GM23338 (cell line): ENCODE measurements around the gene SPATA9. TPM values are rescaled to one million over a fixed set of nuclear protein-coding genes. Genes with fewer than 3 reads are reported as not detected.

Experiments used
- ATAC-seq: fragments of 200-7000 bp; cut with Tn5 transposase; 3 replicates; pipeline ENCODE4 v1.9.1; 2020
- DNase-seq: peaks from one replicate; pipeline ENCODE4 v3.0.0-alpha.2; 2015; ENCODE audit warnings: low spot score
- H2AFZ ChIP-seq: fragments of 200-600 bp; sonication (generic); 2 replicates; pipeline ENCODE4 v1.8.0; 2016; ENCODE audit warnings: antibody characterized with exemption, mild to moderate bottlenecking, moderate library complexity
- H3F3A ChIP-seq: fragments of 200-600 bp; sonication (generic); replicated peaks from 2 replicates; pipeline ENCODE4 v1.8.0; 2017; ENCODE audit warnings: antibody characterized with exemption, mixed run types, low read depth
- H3K27ac ChIP-seq: fragments of 200-600 bp; sonication (generic); 2 replicates; pipeline ENCODE4 v1.6.1; 2016; ENCODE audit warnings: low read depth
- H3K27me3 ChIP-seq: fragments of 200-600 bp; sonication (generic); 2 replicates; pipeline ENCODE4 v1.8.0; 2016; ENCODE audit warnings: mild to moderate bottlenecking, mixed run types, moderate library complexity; ENCODE audit not compliant: insufficient read depth
- H3K36me3 ChIP-seq: fragments of 200-600 bp; sonication (generic); 2 replicates; pipeline ENCODE4 v1.8.0; 2016; ENCODE audit warnings: mild to moderate bottlenecking; ENCODE audit not compliant: insufficient read depth
- H3K4me1 ChIP-seq: fragments of 200-600 bp; sonication (generic); 2 replicates; pipeline ENCODE4 v1.8.0; 2016; ENCODE audit warnings: mild to moderate bottlenecking, moderate library complexity; ENCODE audit not compliant: insufficient read depth
- H3K4me2 ChIP-seq: fragments of 200-600 bp; sonication (generic); 2 replicates; pipeline ENCODE4 v1.7.1; 2017; ENCODE audit warnings: mixed run types
- H3K4me3 ChIP-seq: fragments of 200-600 bp; sonication (generic); 2 replicates; pipeline ENCODE4 v1.6.1; 2016; ENCODE audit warnings: mixed run types
- H3K79me2 ChIP-seq: fragments of 200-600 bp; sonication (generic); replicated peaks from 2 replicates; pipeline ENCODE4 v1.8.0; 2017; ENCODE audit warnings: mild to moderate bottlenecking; ENCODE audit not compliant: insufficient read depth
- H3K9me2 ChIP-seq: fragments of 200-600 bp; sonication (generic); 2 replicates; pipeline ENCODE4 v1.8.0; 2017; ENCODE audit not compliant: insufficient read depth
- H4K20me1 ChIP-seq: fragments of 200-600 bp; sonication (generic); replicated peaks from 2 replicates; pipeline ENCODE4 v1.8.0; 2017; ENCODE audit warnings: mild to moderate bottlenecking; ENCODE audit not compliant: insufficient read depth
- H3K27ac Mint-ChIP-seq: 2 replicates; pipeline ENCODE4 v1.8.0; 2020; ENCODE audit warnings: inconsistent platforms, mild to moderate bottlenecking, moderate library complexity, mixed read lengths
- H3K27me3 Mint-ChIP-seq: 3 replicates; pipeline ENCODE4 v1.8.0; 2022; ENCODE audit warnings: low read depth, mild to moderate bottlenecking, moderate library complexity, mixed read lengths, inconsistent platforms; ENCODE audit not compliant: insufficient read depth, poor library complexity
- H3K36me3 Mint-ChIP-seq: 3 replicates; pipeline ENCODE4 v1.8.0; 2021; ENCODE audit warnings: low read depth, mild to moderate bottlenecking, inconsistent platforms, moderate library complexity, mixed read lengths
- H3K4me1 Mint-ChIP-seq: 3 replicates; pipeline ENCODE4 v1.8.0; 2020; ENCODE audit warnings: mild to moderate bottlenecking, inconsistent platforms, mixed read lengths
- H3K4me3 Mint-ChIP-seq: 3 replicates; pipeline ENCODE4 v1.8.0; 2021; ENCODE audit warnings: moderate library complexity, mild to moderate bottlenecking, inconsistent platforms, mixed read lengths
- H3K9me3 Mint-ChIP-seq: 3 replicates; pipeline ENCODE4 v1.8.0; 2020; ENCODE audit warnings: moderate library complexity, mild to moderate bottlenecking, inconsistent platforms, mixed read lengths
- CREB1 ChIP-seq: fragments of 250-450 bp; sonication (Bioruptor Pico); IDR thresholded peaks from 2 replicates; pipeline ENCODE4 v1.5.0; 2020; ENCODE audit warnings: low read depth, mild to moderate bottlenecking, moderate library complexity
- EZH2 ChIP-seq: fragments of 200-600 bp; sonication (generic); IDR thresholded peaks from one replicate; pipeline ENCODE4 v1.8.0; 2017; ENCODE audit warnings: antibody characterized with exemption, mild to moderate bottlenecking, low read depth; ENCODE audit not compliant: unreplicated experiment
- EZH2phosphoT487 ChIP-seq: fragments of 200-600 bp; sonication (generic); IDR thresholded peaks from one replicate; pipeline ENCODE4 v1.8.1; 2018; ENCODE audit warnings: antibody characterized with exemption; ENCODE audit not compliant: unreplicated experiment
- JUNB ChIP-seq: IDR thresholded peaks from one replicate; pipeline ENCODE4 v1.6.1; 2016; ENCODE audit warnings: antibody characterized with exemption; ENCODE audit not compliant: unreplicated experiment
- NANOG ChIP-seq: IDR thresholded peaks from 2 replicates; pipeline ENCODE4 v1.6.1; 2016; ENCODE audit warnings: antibody characterized with exemption, borderline replicate concordance
- POLR2AphosphoS5 ChIP-seq: IDR thresholded peaks from 2 replicates; pipeline ENCODE4 v1.6.1; 2016; ENCODE audit warnings: antibody characterized with exemption, low read depth
- STAT1 ChIP-seq: IDR thresholded peaks from one replicate; pipeline ENCODE4 v1.6.1; 2016; ENCODE audit warnings: antibody characterized with exemption; ENCODE audit not compliant: unreplicated experiment
- ZNF114 ChIP-seq: fragments of 250-450 bp; sonication (Bioruptor Pico); IDR thresholded peaks from 2 replicates; pipeline ENCODE4 v1.5.0; 2020; ENCODE audit warnings: mild to moderate bottlenecking, moderate library complexity
- ZNF331 ChIP-seq: fragments of 250-450 bp; sonication (Bioruptor Pico); IDR thresholded peaks from 2 replicates; pipeline ENCODE4 v1.5.0; 2020; ENCODE audit warnings: low read depth, mild to moderate bottlenecking, moderate library complexity
- polyA plus RNA-seq: library from polyadenylated mRNA; unstranded; fragments of >200 nt; fragmentation: Nextera tagmentation; extraction: Ambion mirVana; gene quantifications from 2 replicates; pipeline ENCODE4 v1.2.1, GENCODE V29; 2016
- total RNA-seq: library from RNA; depleted of rRNA; stranded (reverse); fragments of >200 nt; shearing (Covaris generic); gene quantifications from 2 replicates; pipeline ENCODE4 v1.2.3, GENCODE V29; 2014
- TF ChIP-seq, protein P1 (sequence below): fragments of 250-450 bp; sonication (Bioruptor Pico); IDR thresholded peaks from 2 replicates; pipeline ENCODE4 v1.5.0; 2020; ENCODE audit warnings: mild to moderate bottlenecking, moderate library complexity
- TF ChIP-seq, protein P2 (sequence below), 2 experiments: fragments of 200-600 bp in 1 of 2; sonication (generic) in 1 of 2; conservative IDR thresholded peaks; 2 replicates each; pipeline versions ENCODE4 v1.5.1 to v1.6.1; 2016 to 2017; ENCODE audit warnings: antibody characterized with exemption in 2 of 2, low read depth in 2 of 2, mild to moderate bottlenecking in 2 of 2, moderate library complexity in 1 of 2
- TF ChIP-seq, protein P3 (sequence below): IDR thresholded peaks from 2 replicates; pipeline ENCODE4 v1.6.1; 2016; ENCODE audit warnings: antibody characterized with exemption
- TF ChIP-seq, protein P4 (sequence below): IDR thresholded peaks from one replicate; pipeline ENCODE4 v1.6.1; 2018; ENCODE audit warnings: antibody characterized with exemption; ENCODE audit not compliant: unreplicated experiment

The SPATA9 gene
- total and polyA plus RNA-seq, 2 experiments from 2014 or later, result not detected

DNA sequence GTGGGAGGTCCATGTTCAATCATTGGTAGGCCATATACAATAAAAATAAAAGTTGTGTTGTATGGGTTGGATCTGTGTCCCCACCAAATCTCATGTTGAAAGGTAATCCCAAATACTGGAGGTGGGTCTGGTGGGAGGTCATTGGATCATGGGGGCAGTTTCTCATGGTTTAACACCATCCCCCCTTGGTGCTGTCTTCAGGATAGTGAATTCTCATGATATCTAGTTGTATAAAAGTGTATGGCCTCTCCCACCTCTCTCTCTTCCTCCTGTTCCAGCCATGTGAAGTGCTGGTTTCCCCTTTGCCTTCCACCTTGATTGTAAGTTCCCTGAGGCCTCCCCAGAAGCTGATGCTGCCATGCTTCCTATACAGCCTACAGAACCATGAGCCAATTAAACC is 15.1 kb downstream of the SPATA9 start:
- Histone ChIP-seq H4K20me1 (no peaks in the 10 kb centered on the region), H3K36me3 (no peaks in the 10 kb centered on the region), H3K4me1 (no peaks in the 10 kb centered on the region), H2AFZ (no peak overlapping the region), H3F3A (no peaks in the 10 kb centered on the region), H3K27ac (no peak overlapping the region), H3K27me3 (no peaks in the 10 kb centered on the region), H3K79me2 (no peaks in the 10 kb centered on the region), H3K9me2 (no peaks in the 10 kb centered on the region), H3K4me2 (no peak overlapping the region), H3K4me3 (no peak overlapping the region)
- Mint-ChIP-seq H3K27me3 (no peaks in the 10 kb centered on the region), H3K27ac (no peak overlapping the region), H3K9me3 (no peaks in the 10 kb centered on the region; the same call in 2 of the 3 replicates), H3K4me3 (no peak overlapping the region), H3K4me1 (no peaks in the 10 kb centered on the region), H3K36me3 (no peaks in the 10 kb centered on the region)
- ATAC-seq, result no peak
- no peak for DNase-seq
- TF ChIP-seq EZH2, result no peak
- TF ChIP-seq, protein P1, sequence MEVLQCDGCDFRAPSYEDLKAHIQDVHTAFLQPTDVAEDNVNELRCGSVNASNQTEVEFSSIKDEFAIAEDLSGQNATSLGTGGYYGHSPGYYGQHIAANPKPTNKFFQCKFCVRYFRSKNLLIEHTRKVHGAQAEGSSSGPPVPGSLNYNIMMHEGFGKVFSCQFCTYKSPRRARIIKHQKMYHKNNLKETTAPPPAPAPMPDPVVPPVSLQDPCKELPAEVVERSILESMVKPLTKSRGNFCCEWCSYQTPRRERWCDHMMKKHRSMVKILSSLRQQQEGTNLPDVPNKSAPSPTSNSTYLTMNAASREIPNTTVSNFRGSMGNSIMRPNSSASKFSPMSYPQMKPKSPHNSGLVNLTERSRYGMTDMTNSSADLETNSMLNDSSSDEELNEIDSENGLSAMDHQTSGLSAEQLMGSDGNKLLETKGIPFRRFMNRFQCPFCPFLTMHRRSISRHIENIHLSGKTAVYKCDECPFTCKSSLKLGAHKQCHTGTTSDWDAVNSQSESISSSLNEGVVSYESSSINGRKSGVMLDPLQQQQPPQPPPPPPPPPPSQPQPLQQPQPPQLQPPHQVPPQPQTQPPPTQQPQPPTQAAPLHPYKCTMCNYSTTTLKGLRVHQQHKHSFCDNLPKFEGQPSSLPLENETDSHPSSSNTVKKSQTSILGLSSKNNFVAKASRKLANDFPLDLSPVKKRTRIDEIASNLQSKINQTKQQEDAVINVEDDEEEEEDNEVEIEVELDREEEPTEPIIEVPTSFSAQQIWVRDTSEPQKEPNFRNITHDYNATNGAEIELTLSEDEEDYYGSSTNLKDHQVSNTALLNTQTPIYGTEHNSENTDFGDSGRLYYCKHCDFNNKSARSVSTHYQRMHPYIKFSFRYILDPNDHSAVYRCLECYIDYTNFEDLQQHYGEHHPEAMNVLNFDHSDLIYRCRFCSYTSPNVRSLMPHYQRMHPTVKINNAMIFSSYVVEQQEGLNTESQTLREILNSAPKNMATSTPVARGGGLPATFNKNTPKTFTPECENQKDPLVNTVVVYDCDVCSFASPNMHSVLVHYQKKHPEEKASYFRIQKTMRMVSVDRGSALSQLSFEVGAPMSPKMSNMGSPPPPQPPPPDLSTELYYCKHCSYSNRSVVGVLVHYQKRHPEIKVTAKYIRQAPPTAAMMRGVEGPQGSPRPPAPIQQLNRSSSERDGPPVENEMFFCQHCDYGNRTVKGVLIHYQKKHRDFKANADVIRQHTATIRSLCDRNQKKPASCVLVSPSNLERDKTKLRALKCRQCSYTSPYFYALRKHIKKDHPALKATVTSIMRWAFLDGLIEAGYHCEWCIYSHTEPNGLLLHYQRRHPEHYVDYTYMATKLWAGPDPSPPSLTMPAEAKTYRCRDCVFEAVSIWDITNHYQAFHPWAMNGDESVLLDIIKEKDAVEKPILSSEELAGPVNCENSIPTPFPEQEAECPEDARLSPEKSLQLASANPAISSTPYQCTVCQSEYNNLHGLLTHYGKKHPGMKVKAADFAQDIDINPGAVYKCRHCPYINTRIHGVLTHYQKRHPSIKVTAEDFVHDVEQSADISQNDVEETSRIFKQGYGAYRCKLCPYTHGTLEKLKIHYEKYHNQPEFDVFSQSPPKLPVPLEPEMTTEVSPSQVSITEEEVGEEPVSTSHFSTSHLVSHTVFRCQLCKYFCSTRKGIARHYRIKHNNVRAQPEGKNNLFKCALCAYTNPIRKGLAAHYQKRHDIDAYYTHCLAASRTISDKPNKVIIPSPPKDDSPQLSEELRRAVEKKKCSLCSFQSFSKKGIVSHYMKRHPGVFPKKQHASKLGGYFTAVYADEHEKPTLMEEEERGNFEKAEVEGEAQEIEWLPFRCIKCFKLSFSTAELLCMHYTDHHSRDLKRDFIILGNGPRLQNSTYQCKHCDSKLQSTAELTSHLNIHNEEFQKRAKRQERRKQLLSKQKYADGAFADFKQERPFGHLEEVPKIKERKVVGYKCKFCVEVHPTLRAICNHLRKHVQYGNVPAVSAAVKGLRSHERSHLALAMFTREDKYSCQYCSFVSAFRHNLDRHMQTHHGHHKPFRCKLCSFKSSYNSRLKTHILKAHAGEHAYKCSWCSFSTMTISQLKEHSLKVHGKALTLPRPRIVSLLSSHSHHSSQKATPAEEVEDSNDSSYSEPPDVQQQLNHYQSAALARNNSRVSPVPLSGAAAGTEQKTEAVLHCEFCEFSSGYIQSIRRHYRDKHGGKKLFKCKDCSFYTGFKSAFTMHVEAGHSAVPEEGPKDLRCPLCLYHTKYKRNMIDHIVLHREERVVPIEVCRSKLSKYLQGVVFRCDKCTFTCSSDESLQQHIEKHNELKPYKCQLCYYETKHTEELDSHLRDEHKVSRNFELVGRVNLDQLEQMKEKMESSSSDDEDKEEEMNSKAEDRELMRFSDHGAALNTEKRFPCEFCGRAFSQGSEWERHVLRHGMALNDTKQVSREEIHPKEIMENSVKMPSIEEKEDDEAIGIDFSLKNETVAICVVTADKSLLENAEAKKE (CRISPR knock-in tag), result no peak
- TF ChIP-seq, protein P2, sequence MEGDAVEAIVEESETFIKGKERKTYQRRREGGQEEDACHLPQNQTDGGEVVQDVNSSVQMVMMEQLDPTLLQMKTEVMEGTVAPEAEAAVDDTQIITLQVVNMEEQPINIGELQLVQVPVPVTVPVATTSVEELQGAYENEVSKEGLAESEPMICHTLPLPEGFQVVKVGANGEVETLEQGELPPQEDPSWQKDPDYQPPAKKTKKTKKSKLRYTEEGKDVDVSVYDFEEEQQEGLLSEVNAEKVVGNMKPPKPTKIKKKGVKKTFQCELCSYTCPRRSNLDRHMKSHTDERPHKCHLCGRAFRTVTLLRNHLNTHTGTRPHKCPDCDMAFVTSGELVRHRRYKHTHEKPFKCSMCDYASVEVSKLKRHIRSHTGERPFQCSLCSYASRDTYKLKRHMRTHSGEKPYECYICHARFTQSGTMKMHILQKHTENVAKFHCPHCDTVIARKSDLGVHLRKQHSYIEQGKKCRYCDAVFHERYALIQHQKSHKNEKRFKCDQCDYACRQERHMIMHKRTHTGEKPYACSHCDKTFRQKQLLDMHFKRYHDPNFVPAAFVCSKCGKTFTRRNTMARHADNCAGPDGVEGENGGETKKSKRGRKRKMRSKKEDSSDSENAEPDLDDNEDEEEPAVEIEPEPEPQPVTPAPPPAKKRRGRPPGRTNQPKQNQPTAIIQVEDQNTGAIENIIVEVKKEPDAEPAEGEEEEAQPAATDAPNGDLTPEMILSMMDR (conservative IDR thresholded peaks at IDR 0.05; ENCODE audit: low read depth in 2 of 2), result no peak
- no peak for TF ChIP-seq NANOG
- no peak for TF ChIP-seq EZH2phosphoT487
- TF ChIP-seq, protein P3, sequence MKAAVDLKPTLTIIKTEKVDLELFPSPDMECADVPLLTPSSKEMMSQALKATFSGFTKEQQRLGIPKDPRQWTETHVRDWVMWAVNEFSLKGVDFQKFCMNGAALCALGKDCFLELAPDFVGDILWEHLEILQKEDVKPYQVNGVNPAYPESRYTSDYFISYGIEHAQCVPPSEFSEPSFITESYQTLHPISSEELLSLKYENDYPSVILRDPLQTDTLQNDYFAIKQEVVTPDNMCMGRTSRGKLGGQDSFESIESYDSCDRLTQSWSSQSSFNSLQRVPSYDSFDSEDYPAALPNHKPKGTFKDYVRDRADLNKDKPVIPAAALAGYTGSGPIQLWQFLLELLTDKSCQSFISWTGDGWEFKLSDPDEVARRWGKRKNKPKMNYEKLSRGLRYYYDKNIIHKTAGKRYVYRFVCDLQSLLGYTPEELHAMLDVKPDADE, result no peak
- no peak for TF ChIP-seq JUNB
- no peak for TF ChIP-seq POLR2AphosphoS5
- no peak for TF ChIP-seq STAT1
- TF ChIP-seq, protein P4, sequence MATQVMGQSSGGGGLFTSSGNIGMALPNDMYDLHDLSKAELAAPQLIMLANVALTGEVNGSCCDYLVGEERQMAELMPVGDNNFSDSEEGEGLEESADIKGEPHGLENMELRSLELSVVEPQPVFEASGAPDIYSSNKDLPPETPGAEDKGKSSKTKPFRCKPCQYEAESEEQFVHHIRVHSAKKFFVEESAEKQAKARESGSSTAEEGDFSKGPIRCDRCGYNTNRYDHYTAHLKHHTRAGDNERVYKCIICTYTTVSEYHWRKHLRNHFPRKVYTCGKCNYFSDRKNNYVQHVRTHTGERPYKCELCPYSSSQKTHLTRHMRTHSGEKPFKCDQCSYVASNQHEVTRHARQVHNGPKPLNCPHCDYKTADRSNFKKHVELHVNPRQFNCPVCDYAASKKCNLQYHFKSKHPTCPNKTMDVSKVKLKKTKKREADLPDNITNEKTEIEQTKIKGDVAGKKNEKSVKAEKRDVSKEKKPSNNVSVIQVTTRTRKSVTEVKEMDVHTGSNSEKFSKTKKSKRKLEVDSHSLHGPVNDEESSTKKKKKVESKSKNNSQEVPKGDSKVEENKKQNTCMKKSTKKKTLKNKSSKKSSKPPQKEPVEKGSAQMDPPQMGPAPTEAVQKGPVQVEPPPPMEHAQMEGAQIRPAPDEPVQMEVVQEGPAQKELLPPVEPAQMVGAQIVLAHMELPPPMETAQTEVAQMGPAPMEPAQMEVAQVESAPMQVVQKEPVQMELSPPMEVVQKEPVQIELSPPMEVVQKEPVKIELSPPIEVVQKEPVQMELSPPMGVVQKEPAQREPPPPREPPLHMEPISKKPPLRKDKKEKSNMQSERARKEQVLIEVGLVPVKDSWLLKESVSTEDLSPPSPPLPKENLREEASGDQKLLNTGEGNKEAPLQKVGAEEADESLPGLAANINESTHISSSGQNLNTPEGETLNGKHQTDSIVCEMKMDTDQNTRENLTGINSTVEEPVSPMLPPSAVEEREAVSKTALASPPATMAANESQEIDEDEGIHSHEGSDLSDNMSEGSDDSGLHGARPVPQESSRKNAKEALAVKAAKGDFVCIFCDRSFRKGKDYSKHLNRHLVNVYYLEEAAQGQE, result no peak
- no peak for TF ChIP-seq CREB1 (CRISPR knock-in tag)
- TF ChIP-seq ZNF114 (CRISPR knock-in tag), result no peak
- no peak for TF ChIP-seq ZNF331 (CRISPR knock-in tag)
